Vagina (tissue), 2 donors: ENCODE results near the gene KIF27. TPM values are rescaled to one million over a fixed set of nuclear protein-coding genes. Genes with fewer than 3 reads are reported as not detected.
"Not testable (repeated sequence)": the region's sequence is repeated elsewhere in the genome, so short reads cannot be mapped to it uniquely, and the experiment has no call there.

ENCODE experiments used
- DNase-seq, 2 donors: peaks; one replicate each; pipeline ENCODE4 v3.0.0-alpha.2; 2017; ENCODE audit errors: extremely low spot score in 2 of 2
- H3K27ac ChIP-seq: fragments of 200-600 bp; sonication (generic); one replicate; pipeline ENCODE4 v1.5.1; 2019
- H3K27me3 ChIP-seq: fragments of 200-600 bp; sonication (generic); one replicate; pipeline ENCODE4 v1.5.1; 2019
- H3K36me3 ChIP-seq, 2 donors: fragments of 200-600 bp; sonication (generic); one replicate each; pipeline ENCODE4 v1.5.1; 2017 to 2019
- H3K4me1 ChIP-seq: fragments of 200-600 bp; sonication (generic); one replicate; pipeline ENCODE4 v1.5.1; 2019
- H3K4me3 ChIP-seq, 2 donors: fragments of 200-600 bp; sonication (generic); 1 replicate in 1 of 2; 2 replicates in 1 of 2; pipeline ENCODE4 v1.5.1; 2016 to 2019
- H3K9me3 ChIP-seq: fragments of 200-600 bp; sonication (generic); one replicate; pipeline ENCODE4 v1.5.1; 2019
- POLR2AphosphoS5 ChIP-seq, 2 donors: sonication (generic); formaldehyde crosslinking; IDR thresholded peaks; one replicate each; pipeline ENCODE4 v1.9.0; 2017; ENCODE audit warnings: antibody characterized with exemption in 2 of 2, mild to moderate bottlenecking in 2 of 2, low read depth in 1 of 2; ENCODE audit not compliant: insufficient read depth in 1 of 2
- intact Hi-C: fragments of 100-400 bp; cut with DNase I; formaldehyde crosslinking; loops from one replicate; pipeline ENCODE4 v1.15.1; 2023
- total RNA-seq: library from RNA; depleted of rRNA; stranded (reverse); fragments of >200 nt; gene quantifications from one replicate; pipeline ENCODE4 v1.2.3, GENCODE V29; 2016

KIF27 gene
- total RNA-seq, 1 donor from 2014 or later = 6.1 TPM

- H3K4me1 ChIP-seq, H3K4me3 ChIP-seq, H3K9me3 ChIP-seq, H3K36me3 ChIP-seq, DNase-seq, H3K27ac ChIP-seq, intact Hi-C loops, H3K27me3 ChIP-seq: not testable (repeated sequence)
Observed at GRCh38 chr9:83875559-83875958, 45.7 kb downstream of the KIF27 start.

GRCh38 chr9:83849895-83850294, 71.3 kb downstream of the KIF27 start:
- DNase-seq, H3K36me3 ChIP-seq, intact Hi-C loops, H3K4me1 ChIP-seq, H3K9me3 ChIP-seq, H3K27ac ChIP-seq, H3K27me3 ChIP-seq, H3K4me3 ChIP-seq: not testable (repeated sequence)

- H3K27ac ChIP-seq, H3K4me3 ChIP-seq, intact Hi-C loops, H3K36me3 ChIP-seq, H3K27me3 ChIP-seq, H3K4me1 ChIP-seq, DNase-seq, H3K9me3 ChIP-seq: not testable (repeated sequence)
Observed at GRCh38 chr9:83837070-83837643, 84.1 kb downstream of the KIF27 start.

GRCh38 chr9:83830426-83831071, 90.7 kb downstream of the KIF27 start:
- intact Hi-C loops, DNase-seq, H3K27me3 ChIP-seq, H3K4me3 ChIP-seq, H3K9me3 ChIP-seq, H3K36me3 ChIP-seq, H3K4me1 ChIP-seq, H3K27ac ChIP-seq: not testable (repeated sequence)

GRCh38 chr9:83824986-83825623, 96.1 kb downstream of the KIF27 start:
- not testable (repeated sequence) for H3K9me3 ChIP-seq, H3K4me3 ChIP-seq, DNase-seq, H3K36me3 ChIP-seq, H3K27me3 ChIP-seq, H3K4me1 ChIP-seq, H3K27ac ChIP-seq
- intact Hi-C loops = loop anchor here (10.0 kb wide), 1 partner anchor 330 kb away; no protein-coding TSS in a partner anchor

GRCh38 chr9:83817356-83818278, 103.6 kb downstream of the KIF27 start, which contains the start of gene GKAP1:
TSS of gene GKAP1 (minus strand) at chr9:83817769. CDS start at chr9:83806517, 11,252 bp downstream.
- H3K27me3 ChIP-seq, H3K4me1 ChIP-seq, intact Hi-C loops, H3K36me3 ChIP-seq, H3K9me3 ChIP-seq: not testable (repeated sequence)
- Histone ChIP-seq H3K27ac (peak within 1 kb of the TSS; percentile 88), H3K4me3 (peak within 1 kb of the TSS; percentile 71 to 80)
- peak in 1 of 2 donors; percentile 88 for DNase-seq
- peak in 1 of 2 donors; percentile 31 for TF ChIP-seq POLR2AphosphoS5 (IDR thresholded peaks at IDR 0.05; ENCODE audit: insufficient read depth in 1 of 2, low read depth in 1 of 2)

- H3K9me3 ChIP-seq, H3K36me3 ChIP-seq, H3K4me1 ChIP-seq, intact Hi-C loops, DNase-seq, H3K27me3 ChIP-seq: not testable (repeated sequence)
- Histone ChIP-seq H3K4me3 (peak overlapping the region; percentile 71 to 80), H3K27ac (peak overlapping the region; percentile 88)
Observed at GRCh38 chr9:83817011-83817355, 104.2 kb downstream of the KIF27 start.

- H3K27me3 ChIP-seq, H3K4me3 ChIP-seq, H3K27ac ChIP-seq, H3K36me3 ChIP-seq, intact Hi-C loops, DNase-seq, H3K4me1 ChIP-seq, H3K9me3 ChIP-seq: not testable (repeated sequence)
Observed at GRCh38 chr9:83815120-83815519, 106.1 kb downstream of the KIF27 start.

GRCh38 chr9:83809213-83809612, 112.0 kb downstream of the KIF27 start:
- intact Hi-C loops, H3K4me1 ChIP-seq: not testable (repeated sequence)

GRCh38 chr9:83804454-83804853, 116.8 kb downstream of the KIF27 start:
- H3K27ac ChIP-seq, H3K27me3 ChIP-seq, H3K4me3 ChIP-seq, intact Hi-C loops, H3K4me1 ChIP-seq, H3K9me3 ChIP-seq, H3K36me3 ChIP-seq, DNase-seq: not testable (repeated sequence)

More at GRCh38 chr9:83809213-83809612, 112.0 kb downstream of the KIF27 start:
- H3K36me3 ChIP-seq, H3K9me3 ChIP-seq, H3K4me3 ChIP-seq, DNase-seq, H3K27ac ChIP-seq, H3K27me3 ChIP-seq: not testable (repeated sequence)

GRCh38 chr9:83803941-83804340, 117.3 kb downstream of the KIF27 start:
- H3K36me3 ChIP-seq, H3K9me3 ChIP-seq, H3K4me3 ChIP-seq, DNase-seq, H3K27ac ChIP-seq, intact Hi-C loops, H3K4me1 ChIP-seq, H3K27me3 ChIP-seq: not testable (repeated sequence)
